HG03354 (cell line): ENCODE measurements around the gene EVPLL.
"Not testable (repeated sequence)": the region's sequence is repeated elsewhere in the genome, so short reads cannot be mapped to it uniquely, and the experiment has no call there.

Experiments used
- ATAC-seq: cut with Tn5 transposase; IDR thresholded peaks from one replicate; pipeline ENCODE4 v1.9.1; 2021; ENCODE audit warnings: mild to moderate bottlenecking; ENCODE audit not compliant: unreplicated experiment, poor library complexity, severe bottlenecking

The EVPLL gene

GRCh38 chr17:18377437-18378204, at the start of gene EVPLL:
Gene EVPLL, plus strand, starts transcription at chr17:18377778. Its CDS starts 3,160 bp downstream, at chr17:18380938.
- ATAC-seq: no peak

- no peak for ATAC-seq
Measured at GRCh38 chr17:18328643-18329204, 48.9 kb upstream of the EVPLL start.

DNA sequence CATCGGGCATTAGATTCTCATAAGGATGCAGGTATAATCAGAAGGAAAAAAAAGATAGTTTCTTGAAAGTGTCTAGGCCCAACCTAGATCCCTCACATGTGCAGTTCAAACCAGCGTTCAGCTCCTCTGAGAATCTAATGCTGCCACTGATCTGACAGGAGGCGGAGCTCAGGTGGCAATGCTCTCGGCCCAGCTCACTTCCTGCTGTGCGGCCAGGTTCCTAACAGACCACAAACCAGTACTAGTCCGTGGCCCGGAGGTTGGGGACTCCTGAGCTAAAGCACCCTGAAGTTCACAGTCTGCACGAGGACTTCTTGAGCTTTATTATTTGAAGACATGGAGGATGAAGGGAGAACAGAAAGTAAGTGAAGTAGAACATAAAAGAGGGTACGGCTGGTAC, 45.7 kb upstream of the EVPLL start:
- no peak for ATAC-seq

GRCh38 chr17:18332909-18333489, 44.6 kb upstream of the EVPLL start:
- ATAC-seq: no peak

- ATAC-seq: not testable (repeated sequence)
Measured at GRCh38 chr17:18338158-18338557, 39.4 kb upstream of the EVPLL start.

DNA sequence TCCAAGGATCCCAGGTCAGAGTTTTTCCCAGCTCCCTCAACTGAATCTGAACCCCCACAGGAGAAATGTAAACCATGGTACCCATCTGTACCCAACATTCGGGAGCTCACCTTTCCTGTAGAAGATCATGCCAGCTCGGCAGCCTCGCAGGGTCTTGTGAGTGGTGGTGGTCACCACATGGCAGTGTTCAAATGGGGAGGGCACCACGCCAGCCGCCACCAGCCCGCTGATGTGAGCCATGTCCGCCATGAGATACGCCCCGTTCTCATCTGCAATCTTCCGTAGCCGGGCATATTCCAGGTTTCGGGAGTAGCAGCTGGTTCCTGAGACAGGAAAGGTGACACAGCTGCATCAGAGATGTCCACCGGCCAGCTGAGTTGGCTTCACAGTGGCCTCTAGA, 37.6 kb upstream of the EVPLL start:
- no peak for ATAC-seq

DNA sequence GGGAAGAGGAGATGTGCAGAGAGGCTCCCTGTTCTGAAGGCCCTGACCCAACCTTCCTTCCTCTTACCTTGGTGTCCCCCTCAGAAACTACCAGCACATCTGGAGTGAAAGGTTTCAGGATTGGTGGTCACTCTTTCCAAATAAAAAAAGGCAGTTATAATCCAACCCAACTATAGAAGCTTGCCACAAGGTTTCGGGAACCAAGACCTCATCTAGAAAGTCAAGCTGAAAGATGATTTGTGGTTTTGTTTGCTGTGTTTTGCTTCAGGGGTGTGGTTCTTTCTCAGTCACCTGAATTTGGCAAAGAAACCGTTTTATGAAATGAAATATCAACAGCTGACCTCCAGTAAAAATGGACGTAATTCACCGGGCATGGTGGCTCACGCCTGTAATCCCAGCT, 33.6 kb upstream of the EVPLL start:
- ATAC-seq: no peak

DNA sequence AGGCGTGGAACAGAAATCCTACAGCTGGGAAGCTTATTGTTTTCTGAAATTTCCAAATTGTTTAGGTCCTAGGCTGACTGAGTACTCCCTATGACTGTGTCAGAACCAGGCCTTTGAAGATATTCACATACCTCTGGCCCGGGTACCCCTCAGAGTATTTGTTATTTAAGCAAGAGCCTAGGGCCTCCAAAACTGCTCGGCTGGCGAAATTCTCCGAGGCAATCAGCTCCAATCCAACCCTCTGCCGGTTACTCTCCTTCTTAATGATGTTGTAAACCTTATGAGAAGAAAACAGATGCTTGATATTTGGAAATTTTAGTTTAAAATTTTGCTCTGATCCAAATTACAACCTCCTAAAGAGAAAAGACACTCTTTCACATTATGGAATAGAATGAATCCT, 24.0 kb upstream of the EVPLL start:
- no peak for ATAC-seq

- ATAC-seq: no peak
Measured at GRCh38 chr17:18356624-18357023, 21.0 kb upstream of the EVPLL start.

- ATAC-seq: no peak
Measured at GRCh38 chr17:18360518-18360917, 17.1 kb upstream of the EVPLL start.

DNA sequence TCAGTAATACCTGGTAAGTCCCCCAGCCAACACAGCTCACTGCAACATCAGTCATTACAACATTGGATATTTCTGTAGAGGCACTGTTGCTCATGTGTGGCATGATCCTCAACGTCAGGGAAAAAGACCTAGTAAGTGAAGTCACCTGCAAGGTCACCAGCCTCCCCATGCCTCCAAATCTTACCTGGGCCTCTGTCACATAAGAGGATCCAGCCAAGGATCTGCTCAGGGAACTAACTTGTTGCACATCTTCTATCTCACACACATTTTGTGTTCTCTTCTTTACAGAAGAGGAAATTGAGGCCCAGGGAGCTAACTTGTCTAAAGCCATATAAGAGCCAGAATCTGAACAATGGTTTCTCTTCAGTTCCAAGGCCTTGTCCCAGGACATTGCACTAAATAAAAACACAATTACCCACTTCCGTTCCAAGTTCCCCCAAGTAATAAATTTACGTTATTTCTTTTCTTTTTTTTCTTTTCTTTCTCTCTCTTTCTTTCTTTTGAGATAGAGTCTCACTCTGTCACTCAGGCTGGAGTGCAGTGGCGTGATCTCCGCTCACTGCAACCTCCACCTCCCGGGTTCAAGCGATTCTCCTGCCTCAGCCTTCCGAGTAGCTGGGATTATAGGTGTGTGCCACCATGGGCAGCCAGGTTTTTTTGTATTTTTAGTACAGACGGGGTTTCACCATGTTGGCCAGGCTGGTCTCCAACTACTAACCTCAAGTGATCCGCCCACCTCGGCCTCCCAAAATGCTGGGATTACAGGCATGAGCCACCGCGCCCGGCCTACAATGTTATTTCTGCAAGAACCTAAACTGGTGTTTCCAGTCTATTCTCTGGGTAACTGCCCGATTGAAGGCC, 15.5 kb upstream of the EVPLL start:
- ATAC-seq: no peak

- ATAC-seq: peak; percentile 21
Measured at GRCh38 chr17:18362698-18363100, 14.9 kb upstream of the EVPLL start.

DNA sequence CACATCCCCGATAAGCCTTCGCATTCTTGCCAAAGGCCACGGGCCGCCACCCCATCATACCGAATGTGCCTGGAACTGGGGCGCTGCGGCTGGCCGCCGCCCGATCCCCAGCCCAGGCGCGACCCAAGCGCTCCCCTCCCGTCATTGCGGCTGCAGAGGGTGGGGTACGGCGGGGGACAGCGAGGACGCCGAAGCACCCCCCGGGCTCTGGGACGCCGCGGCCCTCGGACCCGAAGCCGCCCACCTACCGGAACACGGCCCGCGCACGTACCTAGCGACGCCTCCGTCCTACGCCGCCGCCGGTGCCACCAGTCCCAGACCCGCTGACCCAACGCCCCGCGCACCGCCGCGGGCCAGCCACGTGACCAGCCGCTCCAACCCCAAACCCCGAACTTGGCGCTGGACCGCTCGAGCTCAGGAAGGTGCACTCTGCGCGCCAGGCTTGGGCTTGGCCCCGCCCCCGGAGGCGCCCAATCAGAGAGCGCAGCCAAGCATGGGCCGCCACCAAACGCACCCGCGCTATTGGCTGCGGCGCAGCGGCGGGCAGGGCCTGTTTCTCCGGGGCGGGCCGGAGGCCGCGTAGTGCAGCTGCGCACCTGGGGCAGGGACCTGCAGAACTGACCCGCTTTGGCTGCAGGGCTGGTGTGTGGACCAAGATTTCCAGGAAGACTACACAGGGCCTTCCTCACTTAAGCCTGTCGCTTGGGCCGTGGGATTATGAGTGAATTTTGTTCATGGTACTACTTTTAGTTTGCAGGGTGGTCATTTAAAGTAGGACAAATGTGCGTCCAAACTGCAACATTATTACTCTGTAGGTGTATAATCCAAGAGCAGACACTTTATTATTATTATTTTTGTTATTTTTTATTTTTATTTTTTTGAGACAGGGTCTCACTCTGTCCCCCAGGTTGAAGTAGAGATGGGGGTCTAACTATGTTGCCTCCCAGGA, 14.2 kb upstream of the EVPLL start, which contains the start of gene SHMT1:
Gene SHMT1, minus strand, starts transcription at position 450 of the 949 bp plus-strand sequence. CDS start 7,569 bp downstream, outside the sequence.
- ATAC-seq: peak; percentile 98

DNA sequence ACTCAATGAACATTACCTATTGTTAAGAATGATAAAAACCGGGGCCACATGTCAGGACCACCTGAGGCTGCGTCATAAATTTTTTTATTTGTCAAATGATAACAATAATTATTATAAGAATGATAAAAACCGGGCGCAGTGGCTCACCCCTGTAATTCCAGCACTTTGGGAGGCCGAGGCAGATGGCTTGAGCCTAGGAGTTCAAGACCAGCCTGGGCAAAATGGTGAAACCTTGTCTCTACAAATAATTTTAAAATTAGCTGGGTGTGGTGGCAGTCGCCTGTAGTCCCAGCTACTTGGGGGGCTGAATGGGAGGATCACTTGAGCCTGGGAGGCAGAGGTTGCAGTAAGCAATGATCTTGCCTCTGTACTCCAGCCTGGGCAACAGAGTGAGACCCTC, 13.4 kb upstream of the EVPLL start:
- ATAC-seq: no peak

DNA sequence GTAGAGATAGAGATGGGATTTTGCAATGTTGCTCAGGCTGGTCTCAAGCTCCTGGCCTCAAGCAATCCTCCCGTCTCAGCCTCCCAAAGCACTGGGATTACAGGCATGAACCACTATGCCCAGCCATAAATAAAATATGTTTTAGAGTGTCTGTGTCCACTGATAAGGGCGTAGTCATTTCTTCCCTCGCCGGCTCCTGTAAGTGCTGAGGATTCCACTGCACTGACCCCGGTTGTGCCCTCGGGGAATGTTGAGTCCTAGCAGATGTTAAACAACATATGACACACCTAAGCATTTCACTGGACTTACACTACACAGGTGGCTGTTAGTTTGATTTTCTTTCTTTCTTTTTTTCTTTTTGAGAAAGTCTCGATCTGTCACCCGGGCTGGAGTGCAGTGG, 8.6 kb upstream of the EVPLL start:
- no peak for ATAC-seq

GRCh38 chr17:18370761-18371160, 6.8 kb upstream of the EVPLL start:
- no peak for ATAC-seq

DNA sequence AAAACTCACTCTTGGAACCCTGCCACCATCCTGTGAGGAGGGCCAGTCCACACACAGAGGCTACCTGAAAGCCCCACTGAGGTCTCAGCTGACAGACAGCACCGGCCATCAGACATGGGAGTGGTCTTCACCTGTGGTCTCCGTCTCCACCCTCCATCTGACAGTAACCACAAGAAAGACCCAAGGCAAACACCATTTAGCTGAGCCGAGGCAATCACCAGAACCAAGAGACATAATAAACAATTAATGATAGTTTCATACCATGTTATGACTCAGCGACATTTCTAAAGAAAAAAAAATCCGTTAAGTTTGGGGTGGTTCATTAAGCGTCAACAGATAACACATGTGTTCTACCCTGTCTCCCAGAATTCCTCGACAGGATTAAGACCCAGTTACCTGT, 6.1 kb upstream of the EVPLL start:
- ATAC-seq: no peak

GRCh38 chr17:18373181-18373580, 4.4 kb upstream of the EVPLL start:
- not testable (repeated sequence) for ATAC-seq

- ATAC-seq: no peak
Measured at GRCh38 chr17:18374216-18374615, 3.4 kb upstream of the EVPLL start.
